ENCODE measurements around the gene GABBR2. TPM values are rescaled to one million over a fixed set of nuclear protein-coding genes. Genes with fewer than 3 reads are reported as not detected.

The GABBR2 gene
- polyA plus RNA-seq, 4 donors, result 0.09 to 1.4 (median 0.71) TPM; not detected in 1

- no peaks in the 10 kb centered on the region for H3K36me3 ChIP-seq (ENCODE audit: control insufficient read depth in 3 of 3, insufficient read depth in 2 of 3, low read depth in 1 of 3, low read length in 3 of 3)
- H3K4me3 ChIP-seq (ENCODE audit: low read depth in 1 of 3, low read length in 3 of 3), result no peak overlapping the region
- DNase-seq (no peak), FAIRE-seq (no peak)
- H3K9me3 ChIP-seq (ENCODE audit: control insufficient read depth in 2 of 2, insufficient read depth in 1 of 2, low read depth in 1 of 2, low read length in 1 of 2), result no peaks in the 10 kb centered on the region
- H3K4me1 ChIP-seq (ENCODE audit: control insufficient read depth in 3 of 3, insufficient read depth in 2 of 3, low read depth in 1 of 3, low read length in 2 of 3), result peaks cover 0 to 3% (median 0%) of the 10 kb centered on the region in 3 donors
- no peaks in the 10 kb centered on the region for H3K27me3 ChIP-seq (ENCODE audit: control insufficient read depth in 3 of 3, insufficient read depth in 3 of 3, low read length in 3 of 3)
- WGBS, 3 donors, result 79 to 87% (median 83%) methylated on average over 3 of the region's 3 CpGs
- H3K27ac ChIP-seq (ENCODE audit: low read depth in 1 of 3, low read length in 2 of 3), result no peak overlapping the region
Observed at GRCh38 chr9:98300611-98301010, 408.1 kb downstream of the GABBR2 start.

GRCh38 chr9:98298476-98298875, 410.3 kb downstream of the GABBR2 start:
- Histone ChIP-seq H3K4me1 (ENCODE audit: control insufficient read depth in 3 of 3, insufficient read depth in 2 of 3, low read depth in 1 of 3, low read length in 2 of 3) (peaks cover 0 to 1% (median 0%) of the 10 kb centered on the region in 3 donors), H3K27me3 (ENCODE audit: control insufficient read depth in 3 of 3, insufficient read depth in 3 of 3, low read length in 3 of 3) (no peaks in the 10 kb centered on the region), H3K4me3 (ENCODE audit: low read depth in 1 of 3, low read length in 3 of 3) (no peak overlapping the region), H3K9me3 (ENCODE audit: control insufficient read depth in 2 of 2, insufficient read depth in 1 of 2, low read depth in 1 of 2, low read length in 1 of 2) (no peaks in the 10 kb centered on the region), H3K27ac (ENCODE audit: low read depth in 1 of 3, low read length in 2 of 3) (no peak overlapping the region), H3K36me3 (ENCODE audit: control insufficient read depth in 3 of 3, insufficient read depth in 2 of 3, low read depth in 1 of 3, low read length in 3 of 3) (no peaks in the 10 kb centered on the region)
- FAIRE-seq (no peak), DNase-seq (no peak)

GRCh38 chr9:98295824-98296223, 412.9 kb downstream of the GABBR2 start:
- peaks cover 0 to 6% (median 0%) of the 10 kb centered on the region in 3 donors for H3K4me1 ChIP-seq (ENCODE audit: control insufficient read depth in 3 of 3, insufficient read depth in 2 of 3, low read depth in 1 of 3, low read length in 2 of 3)
- H3K9me3 ChIP-seq (ENCODE audit: control insufficient read depth in 2 of 2, insufficient read depth in 1 of 2, low read depth in 1 of 2, low read length in 1 of 2), result no peaks in the 10 kb centered on the region
- FAIRE-seq, result no peak
- no peak for DNase-seq
- no peaks in the 10 kb centered on the region for H3K36me3 ChIP-seq (ENCODE audit: control insufficient read depth in 3 of 3, insufficient read depth in 2 of 3, low read depth in 1 of 3, low read length in 3 of 3)
- H3K4me3 ChIP-seq (ENCODE audit: low read depth in 1 of 3, low read length in 3 of 3), result no peak overlapping the region
- no peaks in the 10 kb centered on the region for H3K27me3 ChIP-seq (ENCODE audit: control insufficient read depth in 3 of 3, insufficient read depth in 3 of 3, low read length in 3 of 3)
- H3K27ac ChIP-seq (ENCODE audit: low read depth in 1 of 3, low read length in 2 of 3), result no peak overlapping the region
- WGBS, 3 donors, result 78 to 93% (median 86%) methylated on average over 6 of the region's 6 CpGs

- no peak overlapping the region for H3K4me3 ChIP-seq (ENCODE audit: low read depth in 1 of 3, low read length in 3 of 3)
- H3K4me1 ChIP-seq (ENCODE audit: control insufficient read depth in 3 of 3, insufficient read depth in 2 of 3, low read depth in 1 of 3, low read length in 2 of 3), result peaks cover 0 to 21% (median 0%) of the 10 kb centered on the region in 3 donors
- H3K27ac ChIP-seq (ENCODE audit: low read depth in 1 of 3, low read length in 2 of 3), result peak overlapping the region in 1 of 3 donors; percentile 47
- 39 to 64% (median 52%) methylated on average over 5 of the region's 5 CpGs for WGBS, 3 donors
- H3K9me3 ChIP-seq (ENCODE audit: control insufficient read depth in 2 of 2, insufficient read depth in 1 of 2, low read depth in 1 of 2, low read length in 1 of 2), result no peaks in the 10 kb centered on the region
- no peaks in the 10 kb centered on the region for H3K27me3 ChIP-seq (ENCODE audit: control insufficient read depth in 3 of 3, insufficient read depth in 3 of 3, low read length in 3 of 3)
- no peaks in the 10 kb centered on the region for H3K36me3 ChIP-seq (ENCODE audit: control insufficient read depth in 3 of 3, insufficient read depth in 2 of 3, low read depth in 1 of 3, low read length in 3 of 3)
- DNase-seq (peak; percentile 20 to 67), FAIRE-seq (no peak)
Observed at GRCh38 chr9:98291820-98292219, 416.9 kb downstream of the GABBR2 start.

GRCh38 chr9:98290411-98290810, 418.3 kb downstream of the GABBR2 start:
- Histone ChIP-seq H3K27me3 (ENCODE audit: control insufficient read depth in 3 of 3, insufficient read depth in 3 of 3, low read length in 3 of 3) (no peaks in the 10 kb centered on the region), H3K4me1 (ENCODE audit: control insufficient read depth in 3 of 3, insufficient read depth in 2 of 3, low read depth in 1 of 3, low read length in 2 of 3) (peaks cover 0 to 21% (median 0%) of the 10 kb centered on the region in 3 donors), H3K4me3 (ENCODE audit: low read depth in 1 of 3, low read length in 3 of 3) (no peak overlapping the region), H3K36me3 (ENCODE audit: control insufficient read depth in 3 of 3, insufficient read depth in 2 of 3, low read depth in 1 of 3, low read length in 3 of 3) (no peaks in the 10 kb centered on the region), H3K9me3 (ENCODE audit: control insufficient read depth in 2 of 2, insufficient read depth in 1 of 2, low read depth in 1 of 2, low read length in 1 of 2) (no peaks in the 10 kb centered on the region), H3K27ac (ENCODE audit: low read depth in 1 of 3, low read length in 2 of 3) (no peak overlapping the region)
- 93 to 97% (median 95%) methylated on average over 18 of the region's 18 CpGs for WGBS, 3 donors
- no peak for DNase-seq
- FAIRE-seq, result no peak

GRCh38 chr9:98289614-98290201, 419.0 kb downstream of the GABBR2 start:
- peaks cover 0 to 21% (median 0%) of the 10 kb centered on the region in 3 donors for H3K4me1 ChIP-seq (ENCODE audit: control insufficient read depth in 3 of 3, insufficient read depth in 2 of 3, low read depth in 1 of 3, low read length in 2 of 3)
- no peaks in the 10 kb centered on the region for H3K36me3 ChIP-seq (ENCODE audit: control insufficient read depth in 3 of 3, insufficient read depth in 2 of 3, low read depth in 1 of 3, low read length in 3 of 3)
- H3K27ac ChIP-seq (ENCODE audit: low read depth in 1 of 3, low read length in 2 of 3), result peak overlapping the region in 1 of 3 donors; percentile 64
- 75 to 78% (median 75%) methylated on average over 12 of the region's 12 CpGs for WGBS, 3 donors
- H3K27me3 ChIP-seq (ENCODE audit: control insufficient read depth in 3 of 3, insufficient read depth in 3 of 3, low read length in 3 of 3), result no peaks in the 10 kb centered on the region
- no peak for FAIRE-seq
- H3K4me3 ChIP-seq (ENCODE audit: low read depth in 1 of 3, low read length in 3 of 3), result no peak overlapping the region
- no peaks in the 10 kb centered on the region for H3K9me3 ChIP-seq (ENCODE audit: control insufficient read depth in 2 of 2, insufficient read depth in 1 of 2, low read depth in 1 of 2, low read length in 1 of 2)
- DNase-seq, result peak in 1 of 2 donors; percentile 42

GRCh38 chr9:98288881-98289280, 419.9 kb downstream of the GABBR2 start:
- no peaks in the 10 kb centered on the region for H3K36me3 ChIP-seq (ENCODE audit: control insufficient read depth in 3 of 3, insufficient read depth in 2 of 3, low read depth in 1 of 3, low read length in 3 of 3)
- H3K27ac ChIP-seq (ENCODE audit: low read depth in 1 of 3, low read length in 2 of 3), result peak overlapping the region in 1 of 3 donors; percentile 72
- FAIRE-seq, result no peak
- H3K9me3 ChIP-seq (ENCODE audit: control insufficient read depth in 2 of 2, insufficient read depth in 1 of 2, low read depth in 1 of 2, low read length in 1 of 2), result no peaks in the 10 kb centered on the region
- peak; percentile 80 to 83 for DNase-seq
- peaks cover 0 to 21% (median 0%) of the 10 kb centered on the region in 3 donors for H3K4me1 ChIP-seq (ENCODE audit: control insufficient read depth in 3 of 3, insufficient read depth in 2 of 3, low read depth in 1 of 3, low read length in 2 of 3)
- WGBS, 3 donors, result 28 to 52% (median 45%) methylated on average over 5 of the region's 5 CpGs
- no peak overlapping the region for H3K4me3 ChIP-seq (ENCODE audit: low read depth in 1 of 3, low read length in 3 of 3)
- H3K27me3 ChIP-seq (ENCODE audit: control insufficient read depth in 3 of 3, insufficient read depth in 3 of 3, low read length in 3 of 3), result no peaks in the 10 kb centered on the region

GRCh38 chr9:98287384-98287783, 421.4 kb downstream of the GABBR2 start:
- H3K4me1 ChIP-seq (ENCODE audit: control insufficient read depth in 3 of 3, insufficient read depth in 2 of 3, low read depth in 1 of 3, low read length in 2 of 3), result peaks cover 0 to 21% (median 0%) of the 10 kb centered on the region in 3 donors
- H3K36me3 ChIP-seq (ENCODE audit: control insufficient read depth in 3 of 3, insufficient read depth in 2 of 3, low read depth in 1 of 3, low read length in 3 of 3), result no peaks in the 10 kb centered on the region
- H3K4me3 ChIP-seq (ENCODE audit: low read depth in 1 of 3, low read length in 3 of 3), result no peak overlapping the region
- no peak for DNase-seq
- H3K9me3 ChIP-seq (ENCODE audit: control insufficient read depth in 2 of 2, insufficient read depth in 1 of 2, low read depth in 1 of 2, low read length in 1 of 2), result no peaks in the 10 kb centered on the region
- H3K27me3 ChIP-seq (ENCODE audit: control insufficient read depth in 3 of 3, insufficient read depth in 3 of 3, low read length in 3 of 3), result no peaks in the 10 kb centered on the region
- H3K27ac ChIP-seq (ENCODE audit: low read depth in 1 of 3, low read length in 2 of 3), result no peak overlapping the region
- FAIRE-seq, result no peak
- 92 to 95% (median 95%) methylated on average over 4 of the region's 4 CpGs for WGBS, 3 donors

GRCh38 chr9:98285446-98285845, 423.3 kb downstream of the GABBR2 start:
- H3K4me3 ChIP-seq (ENCODE audit: low read depth in 1 of 3, low read length in 3 of 3), result no peak overlapping the region
- DNase-seq (no peak), FAIRE-seq (no peak)
- H3K9me3 ChIP-seq (ENCODE audit: control insufficient read depth in 2 of 2, insufficient read depth in 1 of 2, low read depth in 1 of 2, low read length in 1 of 2), result no peaks in the 10 kb centered on the region
- H3K27me3 ChIP-seq (ENCODE audit: control insufficient read depth in 3 of 3, insufficient read depth in 3 of 3, low read length in 3 of 3), result no peaks in the 10 kb centered on the region
- H3K4me1 ChIP-seq (ENCODE audit: control insufficient read depth in 3 of 3, insufficient read depth in 2 of 3, low read depth in 1 of 3, low read length in 2 of 3), result peaks cover 0 to 15% (median 0%) of the 10 kb centered on the region in 3 donors
- no peak overlapping the region for H3K27ac ChIP-seq (ENCODE audit: low read depth in 1 of 3, low read length in 2 of 3)
- WGBS, 3 donors, result 60 to 70% (median 68%) methylated on average over 4 of the region's 4 CpGs
- H3K36me3 ChIP-seq (ENCODE audit: control insufficient read depth in 3 of 3, insufficient read depth in 2 of 3, low read depth in 1 of 3, low read length in 3 of 3), result no peaks in the 10 kb centered on the region
